Psoas muscle (tissue), 8 donors: ENCODE measurements around the gene SH3RF3. TPM values are rescaled to one million over a fixed set of nuclear protein-coding genes. Genes with fewer than 3 reads are reported as not detected.

Experiments
- ATAC-seq, 4 donors: fragments of 200-7000 bp; cut with Tn5 transposase; one replicate each; pipeline ENCODE4 v1.9.1; 2020; ENCODE audit warnings: moderate library complexity in 3 of 4, mild to moderate bottlenecking in 2 of 4
- DNase-seq, 2 donors: peaks; one replicate each; pipeline ENCODE4 v3.0.0-alpha.2; 2020
- H3K27ac ChIP-seq: fragments of 200-600 bp; one replicate; pipeline ENCODE4 v1.8.0; 2022
- H3K27me3 ChIP-seq, 3 donors: fragments of 200-600 bp in 1 of 3; one replicate each; pipeline versions ENCODE4 v1.6.1 to v1.8.0; 2013 to 2022; ENCODE audit warnings: low read length in 2 of 3, mild to moderate bottlenecking in 2 of 3, moderate library complexity in 1 of 3; ENCODE audit not compliant: insufficient read depth in 3 of 3
- H3K36me3 ChIP-seq, 2 donors: fragments of 200-600 bp in 1 of 2; one replicate each; pipeline versions ENCODE4 v1.6.1 to v1.8.0; 2013 to 2022; ENCODE audit warnings: low read depth in 1 of 2, mild to moderate bottlenecking in 1 of 2, moderate library complexity in 1 of 2; ENCODE audit not compliant: insufficient read depth in 1 of 2
- H3K4me1 ChIP-seq: fragments of 200-600 bp; one replicate; pipeline ENCODE4 v1.8.0; 2022
- H3K4me3 ChIP-seq: fragments of 200-600 bp; one replicate; pipeline ENCODE4 v1.8.0; 2022; ENCODE audit warnings: mild to moderate bottlenecking
- H3K9me3 ChIP-seq: fragments of 200-600 bp; one replicate; pipeline ENCODE4 v1.8.0; 2022
- WGBS, 3 donors: extraction: QIAGEN DNeasy Blood & Tissue Kit; methylation state at CpG; one replicate each; pipeline versions ENCODE4 v1.1.6 to v1.1.7; 2013; 5-methylcytosine and 5-hydroxymethylcytosine counted together
- intact Hi-C, 2 donors: fragments of 100-400 bp; cut with DNase I; formaldehyde crosslinking; loops; one replicate each; pipeline versions ENCODE4 v1.11.0 to v1.14.2; 2022
- polyA plus RNA-seq, 3 donors: library from polyadenylated mRNA; stranded (reverse); fragments of 200-250 nt; gene quantifications; one replicate each; pipeline ENCODE4 v1.2.3, GENCODE V29; 2013
- total RNA-seq, 4 donors: library from RNA; stranded (reverse); fragmentation: NEBNext Ultra II Directional in 2 of 4; extraction: Animal tissue kit (Norgen Biotek cat#: 25700) in 2 of 4; gene quantifications; one replicate each; pipeline versions ENCODE4 v1.2.1 to v1.2.4, GENCODE V29; 2021 to 2023
- TF ChIP-seq, protein P1 (sequence below): fragments of 200-600 bp; IDR thresholded peaks from one replicate; pipeline ENCODE4 v1.8.0; 2022; ENCODE audit warnings: antibody characterized with exemption
- donor health status: healthy with polysubstance abuse.
- donor health status: DM: no; HTN: no; CAD: no; lungs with moderate emphysema.
- donor health status: Bipolar disorder and iron deficiency.
- donor health status: healthy.
- donor health status: DM: yes; HTN: yes; CAD: no.
- donor health status: DM: no; HTN: no; CAD: no.
- donor health status: DM: no; HTN: no; CAD: no.
- donor health status: DM: yes; HTN: yes; CAD: no.

Gene SH3RF3
- total and polyA plus RNA-seq, 7 donors: 4.6 to 27.0 (median 9.0) TPM

DNA sequence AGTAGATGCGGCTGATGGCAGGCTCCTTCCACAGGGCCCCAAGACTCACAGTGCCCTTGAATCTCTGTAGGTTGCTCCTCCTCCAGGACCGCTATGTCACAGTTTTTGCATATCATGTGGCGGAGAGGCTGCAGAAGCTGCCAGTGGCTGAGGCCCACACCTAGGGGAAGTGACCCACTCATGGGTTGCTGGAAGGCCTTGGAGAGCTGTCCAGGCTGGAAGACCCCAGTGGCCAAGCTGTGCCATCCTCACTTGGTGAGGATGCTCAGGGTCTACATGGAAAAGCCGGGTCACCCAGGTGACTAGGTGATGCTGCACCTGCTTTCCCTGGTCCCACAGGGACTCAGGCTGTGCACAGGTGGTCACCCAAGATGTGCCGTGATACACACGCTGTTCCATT is 394.1 kb downstream of the SH3RF3 start:
- no peak for ATAC-seq
- no peaks in the 10 kb centered on the region for H3K9me3 ChIP-seq
- peaks cover 4% of the 10 kb centered on the region for H3K4me1 ChIP-seq
- TF ChIP-seq, protein P1, sequence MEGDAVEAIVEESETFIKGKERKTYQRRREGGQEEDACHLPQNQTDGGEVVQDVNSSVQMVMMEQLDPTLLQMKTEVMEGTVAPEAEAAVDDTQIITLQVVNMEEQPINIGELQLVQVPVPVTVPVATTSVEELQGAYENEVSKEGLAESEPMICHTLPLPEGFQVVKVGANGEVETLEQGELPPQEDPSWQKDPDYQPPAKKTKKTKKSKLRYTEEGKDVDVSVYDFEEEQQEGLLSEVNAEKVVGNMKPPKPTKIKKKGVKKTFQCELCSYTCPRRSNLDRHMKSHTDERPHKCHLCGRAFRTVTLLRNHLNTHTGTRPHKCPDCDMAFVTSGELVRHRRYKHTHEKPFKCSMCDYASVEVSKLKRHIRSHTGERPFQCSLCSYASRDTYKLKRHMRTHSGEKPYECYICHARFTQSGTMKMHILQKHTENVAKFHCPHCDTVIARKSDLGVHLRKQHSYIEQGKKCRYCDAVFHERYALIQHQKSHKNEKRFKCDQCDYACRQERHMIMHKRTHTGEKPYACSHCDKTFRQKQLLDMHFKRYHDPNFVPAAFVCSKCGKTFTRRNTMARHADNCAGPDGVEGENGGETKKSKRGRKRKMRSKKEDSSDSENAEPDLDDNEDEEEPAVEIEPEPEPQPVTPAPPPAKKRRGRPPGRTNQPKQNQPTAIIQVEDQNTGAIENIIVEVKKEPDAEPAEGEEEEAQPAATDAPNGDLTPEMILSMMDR: no peak
- no peak overlapping the region for H3K27ac ChIP-seq
- intact Hi-C loops: no loop called here
- H3K27me3 ChIP-seq: no peaks in the 10 kb centered on the region
- WGBS, 3 donors: 79 to 80% (median 80%) methylated on average over 6 of the region's 6 CpGs
- H3K36me3 ChIP-seq: no peaks in the 10 kb centered on the region
- no peak overlapping the region for H3K4me3 ChIP-seq
- DNase-seq: no peak

DNA sequence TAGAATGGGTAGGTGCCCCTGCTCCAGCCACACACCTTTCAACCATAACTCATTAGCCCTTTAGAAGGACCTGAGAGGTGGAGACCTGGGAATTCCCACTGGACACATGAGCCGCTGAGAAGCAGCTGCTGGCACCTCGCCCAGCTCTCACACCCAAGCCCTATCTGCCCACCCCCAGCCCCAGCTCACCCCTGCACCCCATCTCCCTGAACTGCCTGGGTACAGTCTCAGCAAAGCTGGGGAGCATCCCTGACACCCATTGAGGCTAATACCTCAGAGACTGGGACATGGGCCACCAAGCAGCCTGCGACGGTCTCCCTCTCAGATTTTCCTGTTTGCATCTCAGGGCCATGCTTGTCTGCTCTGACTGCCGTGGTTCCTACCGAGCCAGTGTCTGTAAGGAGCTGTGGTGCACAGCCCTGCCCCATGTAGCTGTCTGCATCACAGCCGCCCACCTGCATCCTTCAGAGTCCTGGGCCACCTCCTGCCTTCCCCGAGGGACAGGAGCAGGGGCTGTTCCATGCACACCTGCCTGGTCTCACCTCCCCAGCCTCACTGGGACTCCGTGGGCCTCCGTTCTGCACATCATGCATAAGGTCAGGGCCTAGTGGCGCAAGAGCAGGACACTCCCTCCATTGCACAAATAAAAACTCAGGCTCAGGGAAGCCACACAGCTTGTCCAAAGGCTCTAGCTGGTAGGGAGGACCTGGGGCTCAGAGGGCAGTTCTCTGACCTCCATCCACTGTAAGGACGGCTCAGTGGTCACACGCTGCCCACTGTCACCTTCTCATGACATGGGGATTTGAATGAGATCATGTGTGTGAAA is 394.7 kb downstream of the SH3RF3 start:
- no peak overlapping the region for H3K4me3 ChIP-seq

DNA sequence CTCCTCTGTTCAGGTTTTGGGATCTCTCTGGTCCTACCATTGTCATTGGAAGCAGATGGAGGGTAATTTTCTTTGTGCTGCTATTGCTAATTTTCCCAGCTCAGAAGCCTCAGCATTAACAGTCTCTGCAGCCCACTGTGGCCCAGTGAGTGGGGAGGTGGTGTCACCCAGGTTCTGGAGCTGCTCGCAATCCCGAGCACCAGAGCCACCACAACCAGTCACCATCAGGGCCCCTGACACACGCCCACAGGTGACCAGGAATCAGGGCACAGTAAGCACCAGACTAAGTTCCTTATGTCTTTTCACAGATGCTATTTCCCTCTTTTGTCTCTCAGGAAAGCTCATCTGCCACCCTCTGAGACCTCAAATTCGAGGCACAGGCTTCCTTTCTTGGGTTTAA is 396.8 kb downstream of the SH3RF3 start:
- TF ChIP-seq, protein P1: no peak
- WGBS, 3 donors: 74 to 80% (median 75%) methylated on average over 4 of the region's 4 CpGs

More for the DNA sequence above, 394.7 kb downstream of the SH3RF3 start:
- Histone ChIP-seq H3K9me3 (no peaks in the 10 kb centered on the region), H3K4me1 (peaks cover 4% of the 10 kb centered on the region), H3K27me3 (no peaks in the 10 kb centered on the region), H3K27ac (no peak overlapping the region), H3K36me3 (no peaks in the 10 kb centered on the region)
- ATAC-seq (no peak), DNase-seq (no peak)
- TF ChIP-seq, protein P1: no peak
- intact Hi-C loops: no loop called here
- 77 to 82% (median 81%) methylated on average over 13 of the region's 13 CpGs for WGBS, 3 donors

DNA sequence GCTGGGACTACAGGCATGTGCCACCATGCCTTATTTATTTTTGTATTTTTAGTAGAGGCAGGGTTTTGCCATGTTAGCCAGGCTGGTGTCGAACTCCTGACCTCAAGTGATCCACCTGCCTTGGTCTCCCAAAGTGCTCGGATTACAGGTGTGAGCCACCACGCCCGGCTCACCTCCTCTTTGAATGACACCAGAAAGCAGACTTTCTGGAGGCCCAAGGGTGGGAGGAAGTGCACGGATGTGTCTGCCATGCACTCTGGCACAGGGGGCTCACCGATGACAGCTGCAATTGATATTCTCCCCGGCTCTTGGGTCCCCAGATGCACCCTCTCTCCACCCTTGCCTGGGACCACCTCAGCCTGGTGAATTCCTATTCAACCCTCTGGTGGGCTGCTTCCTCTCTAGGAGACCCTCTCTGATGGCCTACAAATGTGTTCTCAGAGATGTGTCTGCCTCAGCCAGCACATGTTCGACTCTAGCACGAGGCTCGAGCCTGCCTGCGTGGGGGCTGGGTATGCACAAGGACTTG is 397.5 kb downstream of the SH3RF3 start:
- H3K27ac ChIP-seq: no peak overlapping the region
- peaks cover under 1% of the 10 kb centered on the region for H3K4me1 ChIP-seq
- intact Hi-C loops: no loop called here
- TF ChIP-seq, protein P1: no peak
- no peaks in the 10 kb centered on the region for H3K36me3 ChIP-seq
- H3K4me3 ChIP-seq: no peak overlapping the region
- no peak for DNase-seq
- no peaks in the 10 kb centered on the region for H3K9me3 ChIP-seq
- H3K27me3 ChIP-seq: no peaks in the 10 kb centered on the region
- 89 to 91% (median 90%) methylated on average over 11 of the region's 11 CpGs for WGBS, 3 donors
- ATAC-seq: no peak

More for the DNA sequence above, 396.8 kb downstream of the SH3RF3 start:
- H3K9me3 ChIP-seq: no peaks in the 10 kb centered on the region
- H3K27ac ChIP-seq: no peak overlapping the region
- H3K4me1 ChIP-seq: peaks cover 4% of the 10 kb centered on the region
- intact Hi-C loops: no loop called here
- no peak for ATAC-seq
- H3K27me3 ChIP-seq: no peaks in the 10 kb centered on the region
- no peak overlapping the region for H3K4me3 ChIP-seq
- no peaks in the 10 kb centered on the region for H3K36me3 ChIP-seq
- no peak for DNase-seq
